T-helper 9 cell (primary cell): ENCODE data around the gene MARVELD3.
A peak's percentile ranks its signal among the peaks of the same experiment; 100 is the strongest.
"Not testable (repeated sequence)": the region's sequence is repeated elsewhere in the genome, so short reads cannot be mapped to it uniquely, and the experiment has no call there.

Source experiments
- DNase-seq: peaks from one replicate; pipeline ENCODE4 v3.0.0-alpha.2; 2020
- total RNA-seq, 2 donors: gene quantifications; one replicate each; lab custom pipeline; 2026; lab: John Stamatoyannopoulos, UW

MARVELD3 gene
- total RNA-seq, result 0 to 0.14 reads per million in 2 donors

- no peak for DNase-seq
Observed at GRCh38 chr16:71626018-71626857, at the start of gene MARVELD3. TSS of gene MARVELD3 (plus strand) at chr16:71626184. CDS start at chr16:71626230, 46 bp downstream.

DNA sequence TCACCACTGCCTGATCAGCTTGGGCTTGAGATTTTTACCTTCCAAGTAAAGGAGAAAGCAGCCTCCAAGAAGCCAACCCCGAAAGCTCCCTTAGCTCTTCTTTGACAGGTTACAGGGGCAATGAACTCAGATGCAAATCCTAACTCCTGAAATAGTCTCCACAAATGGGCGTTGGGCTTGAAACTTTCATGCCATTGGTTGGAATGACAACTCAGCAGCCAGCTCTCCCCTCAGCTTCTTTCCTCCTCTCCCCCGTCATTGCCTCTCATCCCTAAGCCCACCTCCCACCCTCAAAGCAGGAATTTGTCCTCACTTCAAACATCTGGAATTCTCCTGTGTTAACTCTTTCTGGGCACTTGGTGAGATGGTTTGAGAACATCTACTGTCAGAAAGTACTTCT is 49.0 kb upstream of the MARVELD3 start, which contains the start of gene TAT:
Gene TAT, minus strand, starts transcription at position 122 of the 400 bp plus-strand sequence. CDS start 677 bp downstream, outside the sequence.
- no peak for DNase-seq

- DNase-seq, result not testable (repeated sequence)
Observed at GRCh38 chr16:71582553-71582848, 43.5 kb upstream of the MARVELD3 start.

DNA sequence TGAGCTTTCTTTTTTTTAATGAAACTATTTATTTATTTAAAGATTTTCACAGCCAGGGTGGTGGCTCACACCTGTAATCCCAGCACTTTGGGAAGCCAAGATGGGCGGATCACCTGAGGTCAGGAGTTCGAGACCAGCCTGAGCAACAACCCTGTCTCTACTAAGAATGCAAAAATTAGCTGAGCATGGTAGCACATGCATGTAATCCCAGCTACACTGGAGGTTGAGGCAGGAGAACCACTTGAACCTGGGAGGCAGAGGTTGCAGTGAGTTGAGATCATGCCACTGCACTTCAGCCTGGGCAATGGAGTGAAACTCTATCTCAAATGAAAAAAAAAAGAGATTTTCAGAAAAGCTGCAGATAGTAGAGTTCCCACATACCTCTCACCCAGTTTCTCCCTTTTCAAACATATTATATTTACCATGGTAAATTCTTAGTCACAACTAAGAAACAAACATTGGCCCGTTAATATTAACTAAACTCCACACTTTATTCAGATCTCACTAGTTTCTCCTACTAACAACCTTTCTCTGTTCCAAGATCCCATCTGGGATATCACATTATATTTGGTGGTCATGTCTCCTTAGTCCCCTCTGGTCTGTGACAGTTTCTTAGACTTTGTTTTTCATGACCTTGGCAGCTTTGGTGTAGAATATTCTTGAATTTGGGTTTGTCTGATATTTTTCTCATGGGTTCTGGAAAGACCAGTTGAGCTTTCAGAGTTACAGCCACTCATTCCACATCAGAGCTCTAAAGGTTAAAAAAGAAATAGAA is 41.3 kb upstream of the MARVELD3 start:
- no peak for DNase-seq

GRCh38 chr16:71585318-71585703 is 40.7 kb upstream of the MARVELD3 start:
- no peak for DNase-seq

GRCh38 chr16:71589334-71589733 is 36.6 kb upstream of the MARVELD3 start:
- not testable (repeated sequence) for DNase-seq

DNA sequence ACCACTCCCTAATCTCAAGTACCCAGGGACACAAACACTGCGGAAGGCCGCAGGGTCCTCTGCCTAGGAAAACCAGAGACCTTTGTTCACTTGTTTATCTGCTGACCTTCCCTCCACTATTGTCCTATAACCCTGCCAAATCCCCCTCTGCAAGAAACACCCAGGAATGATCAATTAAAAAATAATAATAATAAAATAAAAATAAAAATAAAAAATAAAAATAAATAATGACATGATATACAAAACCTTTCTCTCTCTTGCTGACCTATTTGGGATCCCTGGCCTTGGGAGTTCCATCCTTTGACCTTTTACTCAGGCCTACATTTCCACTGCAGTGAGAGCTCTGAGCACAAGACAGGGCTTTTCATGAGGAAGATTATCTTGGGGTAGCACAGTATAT is 35.9 kb upstream of the MARVELD3 start:
- DNase-seq, result not testable (repeated sequence)

- DNase-seq, result no peak
Observed at GRCh38 chr16:71590584-71590983, 35.4 kb upstream of the MARVELD3 start.

DNA sequence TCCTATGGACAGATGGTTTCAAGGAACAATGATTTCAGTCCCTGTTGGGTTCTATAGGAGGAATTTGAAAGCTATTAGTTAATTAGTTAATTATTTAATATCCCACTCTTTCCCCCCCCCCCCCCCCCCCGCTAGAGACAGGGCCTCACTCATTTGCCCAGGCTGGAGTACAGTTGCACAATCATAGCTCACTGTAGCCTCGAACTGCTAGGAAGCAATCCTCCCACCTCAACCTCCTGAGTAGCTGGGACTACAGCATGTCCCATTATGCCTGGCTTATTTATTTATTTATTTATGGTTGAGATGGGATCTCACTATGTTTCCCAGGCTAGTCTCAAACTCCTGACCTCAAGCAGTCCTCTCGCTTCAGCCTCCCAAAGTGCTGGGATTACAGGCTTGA is 34.1 kb upstream of the MARVELD3 start:
- no peak for DNase-seq

GRCh38 chr16:71593048-71593999 is 32.7 kb upstream of the MARVELD3 start:
- DNase-seq, result no peak

GRCh38 chr16:71594000-71594646 is 31.9 kb upstream of the MARVELD3 start:
- DNase-seq, result no peak

DNA sequence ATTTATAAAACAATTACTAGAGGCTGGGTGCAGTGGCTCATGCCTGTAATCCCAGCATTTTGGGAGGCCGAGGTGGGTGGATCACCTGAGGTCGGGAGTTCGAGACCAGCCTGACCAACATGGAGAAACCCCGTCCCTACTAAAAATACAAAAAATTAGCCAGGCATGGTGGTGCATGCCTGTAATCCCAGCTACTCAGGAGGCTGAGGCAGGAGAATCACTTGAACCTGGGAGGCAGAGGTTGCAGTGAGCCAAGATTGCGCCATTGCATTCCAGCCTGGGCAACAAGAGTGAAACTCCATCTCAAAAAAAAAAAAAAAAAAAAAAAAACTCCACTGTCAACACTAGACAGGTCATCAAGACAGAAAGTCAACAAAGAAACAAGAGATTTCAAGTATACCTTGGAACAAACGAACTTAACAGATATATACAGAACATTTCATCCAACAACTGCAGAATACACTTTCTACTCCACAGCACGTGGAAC is 30.6 kb upstream of the MARVELD3 start:
- not testable (repeated sequence) for DNase-seq

DNA sequence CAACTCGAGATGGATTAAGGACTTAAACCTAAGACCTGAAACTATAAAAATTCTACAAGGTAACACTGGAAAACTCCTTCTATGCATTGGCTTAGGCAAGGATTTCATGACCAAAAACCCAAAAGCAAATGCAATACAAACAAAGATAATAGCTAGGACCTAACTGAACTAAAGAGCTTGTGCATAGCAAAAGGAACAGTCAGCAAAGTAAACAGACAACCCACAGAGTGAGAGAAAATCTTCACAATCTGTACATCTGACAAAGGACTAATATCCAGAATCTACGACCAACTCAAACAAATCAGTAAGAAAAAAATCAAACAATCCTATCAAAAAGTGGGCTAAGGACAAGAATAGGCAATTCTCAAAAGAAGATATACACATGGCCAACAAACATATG is 27.6 kb upstream of the MARVELD3 start:
- DNase-seq, result not testable (repeated sequence)

DNA sequence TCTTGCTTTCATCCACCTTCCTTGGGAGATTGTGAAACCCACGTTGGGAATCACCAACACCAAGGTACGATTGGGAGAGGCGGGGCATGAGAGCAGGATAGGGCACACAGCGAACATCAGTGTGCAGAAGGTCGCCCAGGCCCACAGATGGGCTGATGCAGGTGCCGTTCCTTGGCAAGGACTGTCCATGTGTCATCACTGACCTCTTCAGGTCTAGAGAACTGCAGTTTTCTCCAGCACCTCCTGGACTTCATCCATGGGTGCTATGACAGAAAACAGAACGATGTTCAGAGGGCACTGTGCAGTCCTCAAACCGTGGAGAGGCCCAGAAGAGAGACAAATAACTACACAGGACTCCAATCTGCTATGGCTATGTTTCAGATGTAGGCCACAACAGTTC is 25.2 kb upstream of the MARVELD3 start:
- DNase-seq, result no peak

GRCh38 chr16:71609066-71609465 is 16.9 kb upstream of the MARVELD3 start:
- DNase-seq, result no peak

DNA sequence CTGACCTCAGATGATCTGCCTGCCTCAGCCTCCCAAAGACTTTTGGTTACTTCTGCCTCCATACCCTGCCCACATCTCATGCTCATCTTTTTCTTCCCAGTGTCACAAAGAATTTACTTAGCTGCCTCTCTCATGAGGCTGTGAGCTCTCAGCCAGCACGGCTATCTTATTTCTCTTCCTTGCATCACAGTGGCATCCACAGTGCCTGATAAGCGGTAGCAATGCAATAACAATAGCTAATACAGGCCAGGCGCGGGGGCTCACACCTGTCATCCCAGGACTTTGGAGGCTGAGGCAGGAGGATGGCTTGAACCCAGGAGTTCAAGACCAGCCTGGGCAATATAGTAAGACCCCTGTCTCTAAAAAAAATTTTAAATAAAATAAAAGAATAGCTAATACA is 15.5 kb upstream of the MARVELD3 start:
- no peak for DNase-seq

DNA sequence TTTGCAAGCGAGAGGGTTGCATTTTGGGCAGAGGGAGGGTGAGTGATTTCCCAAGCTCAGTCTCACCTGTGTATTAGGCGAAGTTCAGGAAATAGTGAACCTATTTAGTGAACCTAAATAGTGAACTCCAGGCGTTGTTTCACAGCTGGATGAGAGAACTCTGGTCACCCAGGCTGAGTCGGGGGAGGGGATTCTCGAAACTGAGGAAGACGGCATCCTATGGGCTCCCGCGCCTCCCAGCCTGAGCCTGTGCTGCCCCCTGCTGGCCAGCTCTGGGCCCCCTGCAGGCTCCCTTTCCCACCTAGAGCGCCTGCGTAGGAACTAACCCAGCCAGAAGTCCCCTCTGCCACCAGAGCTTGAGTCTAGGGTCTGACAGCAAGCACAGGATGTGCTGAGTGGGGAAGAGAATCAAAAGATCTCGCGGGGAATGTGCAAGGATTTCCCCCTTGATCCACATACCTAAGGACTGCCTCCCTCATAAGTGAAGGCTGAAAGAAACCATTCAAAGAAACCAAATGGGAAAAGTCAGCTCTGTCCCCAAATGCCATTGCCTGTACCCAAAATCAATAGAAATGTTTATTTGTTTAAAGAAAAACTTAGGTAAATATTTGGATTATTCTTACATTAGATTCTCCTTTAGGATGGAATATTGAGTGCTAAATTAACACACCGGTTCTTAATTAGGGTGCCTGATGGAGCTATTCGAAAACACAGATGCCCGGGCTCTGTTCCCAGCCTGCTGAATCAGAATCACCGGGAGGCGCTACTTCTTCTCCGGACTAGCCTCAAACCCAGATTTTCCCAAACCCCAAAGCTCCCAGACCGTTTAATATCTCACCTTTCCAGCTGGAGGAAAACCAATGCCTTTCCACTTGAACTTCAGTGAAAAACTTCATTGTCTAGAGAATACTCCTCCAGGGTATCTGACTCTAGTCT is 14.8 kb upstream of the MARVELD3 start:
- DNase-seq, result peak; percentile 76

DNA sequence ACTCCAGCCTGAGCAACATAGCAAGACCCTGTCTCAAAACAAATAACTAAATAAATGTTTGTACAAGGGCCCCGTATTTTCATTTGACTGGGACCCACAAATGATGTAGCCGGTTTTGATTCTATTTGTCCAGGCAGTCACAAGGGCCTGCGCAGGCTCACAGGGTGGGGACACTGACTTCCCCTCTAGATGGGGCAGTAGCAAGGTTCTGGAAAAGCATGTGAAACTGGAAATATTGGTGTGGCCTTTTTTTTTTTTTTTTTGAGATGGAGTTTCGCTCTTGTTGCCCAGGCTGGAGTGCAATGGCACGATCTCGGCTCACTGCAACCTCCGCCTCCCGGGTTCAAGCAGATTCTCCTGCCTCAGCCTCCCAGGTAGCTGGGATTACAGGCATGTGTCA is 11.0 kb upstream of the MARVELD3 start:
- DNase-seq, result not testable (repeated sequence)

- DNase-seq, result no peak
Observed at GRCh38 chr16:71618429-71618828, 7.6 kb upstream of the MARVELD3 start.

- DNase-seq, result no peak
Observed at GRCh38 chr16:71622088-71622487, 3.9 kb upstream of the MARVELD3 start.

- DNase-seq, result no peak
Observed at GRCh38 chr16:71623597-71623996, 2.4 kb upstream of the MARVELD3 start.
